ENCODE results near the gene AASDH.

DNA sequence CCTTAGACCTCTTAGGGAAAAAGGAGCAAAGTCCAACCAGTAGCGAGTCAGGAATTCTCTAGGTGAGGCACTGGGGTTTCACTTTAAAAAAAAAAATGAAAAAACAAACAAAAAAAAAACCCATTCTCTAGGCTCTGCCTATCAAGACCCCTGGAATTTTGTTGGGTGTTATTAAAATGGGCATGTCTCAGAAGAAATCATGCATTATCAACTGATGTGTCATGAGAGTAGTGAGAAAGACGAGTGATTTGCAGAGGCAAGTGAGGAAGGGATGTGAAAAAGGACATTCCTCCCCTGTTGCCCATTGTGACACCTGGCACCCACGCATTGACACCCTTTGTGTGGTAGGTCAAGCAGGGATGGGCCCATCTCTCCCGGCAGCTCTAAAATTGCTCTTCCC lies 78.9 kb downstream of the AASDH start:
- TF ChIP-seq, protein P1, sequence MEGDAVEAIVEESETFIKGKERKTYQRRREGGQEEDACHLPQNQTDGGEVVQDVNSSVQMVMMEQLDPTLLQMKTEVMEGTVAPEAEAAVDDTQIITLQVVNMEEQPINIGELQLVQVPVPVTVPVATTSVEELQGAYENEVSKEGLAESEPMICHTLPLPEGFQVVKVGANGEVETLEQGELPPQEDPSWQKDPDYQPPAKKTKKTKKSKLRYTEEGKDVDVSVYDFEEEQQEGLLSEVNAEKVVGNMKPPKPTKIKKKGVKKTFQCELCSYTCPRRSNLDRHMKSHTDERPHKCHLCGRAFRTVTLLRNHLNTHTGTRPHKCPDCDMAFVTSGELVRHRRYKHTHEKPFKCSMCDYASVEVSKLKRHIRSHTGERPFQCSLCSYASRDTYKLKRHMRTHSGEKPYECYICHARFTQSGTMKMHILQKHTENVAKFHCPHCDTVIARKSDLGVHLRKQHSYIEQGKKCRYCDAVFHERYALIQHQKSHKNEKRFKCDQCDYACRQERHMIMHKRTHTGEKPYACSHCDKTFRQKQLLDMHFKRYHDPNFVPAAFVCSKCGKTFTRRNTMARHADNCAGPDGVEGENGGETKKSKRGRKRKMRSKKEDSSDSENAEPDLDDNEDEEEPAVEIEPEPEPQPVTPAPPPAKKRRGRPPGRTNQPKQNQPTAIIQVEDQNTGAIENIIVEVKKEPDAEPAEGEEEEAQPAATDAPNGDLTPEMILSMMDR (IDR thresholded peaks at IDR 0.05): no peak
- no peak for TF ChIP-seq EZH2 (IDR thresholded peaks at IDR 0.05; ENCODE audit: borderline replicate concordance, insufficient read depth, low read depth, low read length, poor library complexity, severe bottlenecking)

Data from B cell (primary cell).